ENCODE results near the gene MAP4K4.

The MAP4K4 gene

DNA sequence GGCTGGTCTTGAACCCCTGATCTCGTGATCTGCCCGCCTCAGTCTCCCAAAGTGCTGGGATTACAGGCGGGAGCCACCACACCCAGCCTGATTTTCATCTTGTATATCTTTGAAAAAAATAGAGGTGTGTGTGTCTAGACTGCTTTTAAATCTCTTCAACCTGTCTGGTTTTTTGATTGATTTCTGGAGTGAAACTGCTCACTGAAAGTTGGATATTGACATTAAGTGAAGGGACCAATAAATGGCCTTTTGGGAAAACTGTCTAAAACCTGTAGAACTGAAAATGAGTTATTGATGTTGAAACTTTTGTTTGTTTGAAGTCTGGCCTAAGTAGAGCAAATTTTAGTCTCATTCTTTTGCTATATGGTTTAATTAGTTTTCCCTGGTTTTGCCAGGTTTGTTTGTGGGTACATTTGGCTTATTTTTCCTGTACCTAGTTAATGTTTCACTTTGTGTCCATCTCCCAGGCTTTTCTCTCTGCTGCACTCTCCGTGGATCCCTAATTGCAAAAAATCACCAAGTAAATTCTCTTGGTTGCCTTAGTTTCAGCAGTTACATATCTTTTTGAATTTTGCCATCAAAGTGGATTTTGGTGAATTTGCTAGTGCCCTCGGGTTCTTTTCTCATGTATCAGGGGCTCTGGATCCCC lies 144.3 kb downstream of the MAP4K4 start:
- no peak for DNase-seq (ENCODE audit: low read depth)

DNA sequence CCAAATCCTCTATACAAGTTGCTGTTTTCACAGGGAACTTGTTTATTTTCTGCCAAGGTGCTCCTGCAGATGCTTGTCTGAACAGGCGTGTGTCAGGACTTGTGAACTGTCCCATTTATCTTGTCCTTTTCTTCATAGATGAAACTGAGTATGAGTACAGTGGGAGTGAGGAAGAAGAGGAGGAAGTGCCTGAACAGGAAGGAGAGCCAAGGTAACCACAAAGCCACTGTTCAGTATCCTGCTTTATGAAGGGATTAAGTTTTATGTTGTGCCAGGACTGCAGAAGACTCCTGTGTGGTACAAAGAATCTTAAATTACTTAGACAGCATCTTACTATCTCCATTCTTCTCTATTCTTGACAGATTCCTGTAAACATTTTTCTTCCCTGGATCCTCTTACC lies 145.0 kb downstream of the MAP4K4 start:
- no peak for DNase-seq (ENCODE audit: low read depth)

DNA sequence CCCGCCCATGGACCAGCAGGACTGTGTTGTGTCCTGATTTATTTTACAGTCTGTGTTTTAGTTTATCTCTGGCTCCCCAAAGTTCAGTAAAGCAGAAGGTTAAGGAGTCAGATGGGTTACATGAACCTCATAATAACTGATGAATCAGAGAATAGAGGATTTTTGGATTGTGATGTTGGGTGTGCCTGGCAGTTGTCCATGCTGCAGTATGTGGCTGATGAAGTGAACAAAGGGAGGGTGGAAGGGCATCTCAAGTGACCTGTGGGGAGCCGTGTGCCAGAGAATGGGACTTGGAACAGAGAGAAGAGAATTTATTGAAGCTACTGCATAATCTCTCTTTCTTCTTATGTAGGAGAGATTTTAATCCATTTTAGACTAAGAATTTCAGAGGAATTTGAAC lies 145.5 kb downstream of the MAP4K4 start:
- DNase-seq (ENCODE audit: low read depth) = no peak

DNA sequence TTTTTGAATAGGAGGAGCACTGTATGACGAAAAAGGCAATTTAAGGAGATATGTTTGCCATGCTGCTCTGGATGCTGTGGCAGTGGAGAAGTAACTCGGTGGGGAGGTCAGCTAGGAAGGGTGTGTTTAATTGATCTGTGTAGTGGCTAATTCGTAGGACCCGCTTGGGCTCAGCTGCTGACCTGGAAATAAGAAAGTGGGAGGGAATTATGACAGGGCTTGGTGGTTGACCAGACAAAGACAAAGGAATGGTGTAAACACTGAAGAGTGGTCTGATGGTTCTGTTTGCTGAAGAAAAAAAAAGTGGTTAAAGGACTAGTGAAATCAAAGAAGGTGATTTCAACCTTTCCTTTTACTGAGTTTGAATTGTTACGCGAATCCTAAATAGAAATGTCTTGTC lies 146.0 kb downstream of the MAP4K4 start:
- DNase-seq (ENCODE audit: low read depth) = no peak

DNA sequence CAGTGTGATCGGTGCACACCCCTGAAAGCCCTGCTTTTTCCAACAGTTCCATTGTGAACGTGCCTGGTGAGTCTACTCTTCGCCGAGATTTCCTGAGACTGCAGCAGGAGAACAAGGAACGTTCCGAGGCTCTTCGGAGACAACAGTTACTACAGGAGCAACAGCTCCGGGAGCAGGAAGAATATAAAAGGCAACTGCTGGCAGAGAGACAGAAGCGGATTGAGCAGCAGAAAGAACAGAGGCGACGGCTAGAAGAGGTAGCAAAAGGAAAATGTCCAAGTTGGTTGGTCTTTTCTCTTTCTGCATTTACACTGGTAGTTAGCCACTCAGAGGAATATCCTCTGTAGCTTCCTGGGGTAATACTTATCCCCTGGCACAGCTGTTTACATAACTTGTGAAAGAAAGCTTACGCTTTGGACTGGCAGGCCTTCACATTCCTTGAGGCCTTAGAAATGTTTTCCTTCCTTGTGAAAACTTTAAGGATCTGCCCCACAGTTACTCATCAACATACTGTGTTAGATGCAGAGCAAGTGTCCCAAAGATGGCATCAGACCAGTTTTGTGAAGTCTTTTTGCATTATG lies 146.6 kb downstream of the MAP4K4 start:
- DNase-seq (ENCODE audit: low read depth) = no peak

- no peak for DNase-seq (ENCODE audit: low read depth)
These were observed 149.5 kb downstream of the MAP4K4 start for GRCh38 chr2:101846973-101847372.

GRCh38 chr2:101847661-101848339 lies 150.3 kb downstream of the MAP4K4 start:
- no peak for DNase-seq (ENCODE audit: low read depth)

- no peak for DNase-seq (ENCODE audit: low read depth)
These were observed 151.4 kb downstream of the MAP4K4 start for GRCh38 chr2:101848769-101849410.

DNA sequence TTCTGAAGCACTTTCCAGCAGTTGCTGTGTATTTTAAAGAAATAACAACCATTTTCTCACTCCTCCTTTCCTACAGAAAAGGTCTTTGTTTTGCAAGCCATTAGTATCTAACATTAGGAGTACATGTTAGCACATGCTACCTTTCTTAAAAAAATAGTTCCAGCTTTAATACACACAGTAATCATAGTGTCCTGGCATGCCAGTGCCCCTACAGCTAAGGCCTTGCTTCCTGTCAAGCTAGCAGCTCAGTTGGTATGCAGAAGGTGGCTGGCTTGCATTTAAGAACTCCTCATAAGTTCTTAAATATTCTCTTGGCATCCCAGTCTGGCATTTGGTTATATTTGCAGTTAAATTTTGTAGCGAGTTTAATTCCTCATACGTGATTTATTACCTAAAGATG lies 152.9 kb downstream of the MAP4K4 start:
- no peak for DNase-seq (ENCODE audit: low read depth)

GRCh38 chr2:101850991-101851390 lies 153.5 kb downstream of the MAP4K4 start:
- no peak for DNase-seq (ENCODE audit: low read depth)

- no peak for DNase-seq (ENCODE audit: low read depth)
These were observed 155.3 kb downstream of the MAP4K4 start for GRCh38 chr2:101852824-101853223.

- no peak for DNase-seq (ENCODE audit: low read depth)
These were observed 157.4 kb downstream of the MAP4K4 start for GRCh38 chr2:101854877-101855276.

DNA sequence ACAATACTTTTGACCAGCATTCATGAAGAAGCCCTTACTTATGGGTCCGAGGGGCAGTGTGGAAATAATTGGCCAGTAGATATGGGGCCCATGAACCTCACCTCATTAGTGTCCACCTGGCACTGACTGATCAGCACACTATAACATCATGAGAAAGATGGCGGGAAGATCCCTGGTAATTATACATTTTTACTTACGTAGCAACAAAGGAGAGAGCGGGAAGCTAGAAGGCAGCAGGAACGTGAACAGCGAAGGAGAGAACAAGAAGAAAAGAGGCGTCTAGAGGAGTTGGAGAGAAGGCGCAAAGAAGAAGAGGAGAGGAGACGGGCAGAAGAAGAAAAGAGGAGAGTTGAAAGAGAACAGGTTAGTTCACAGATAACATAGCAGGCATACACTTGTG lies 158.3 kb downstream of the MAP4K4 start:
- no peak for DNase-seq (ENCODE audit: low read depth)

DNA sequence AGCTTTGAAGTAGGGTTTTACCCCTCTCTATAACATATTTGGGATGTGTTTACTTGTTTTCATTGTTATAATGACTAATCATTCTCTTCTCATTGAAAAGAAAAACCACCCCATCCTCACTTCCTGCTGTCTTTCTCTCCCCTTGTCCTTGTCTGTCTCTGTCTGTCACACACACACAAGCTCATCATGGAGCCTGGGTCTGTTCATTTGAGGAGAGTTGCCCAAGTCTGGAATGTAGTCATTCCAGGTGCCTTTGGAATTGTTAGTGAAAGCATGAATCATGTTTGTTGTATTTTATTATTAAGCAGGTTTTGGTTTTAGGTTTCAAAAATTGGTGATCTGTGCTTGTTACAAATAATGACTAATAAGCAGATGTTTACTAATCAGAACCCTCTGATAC lies 160.7 kb downstream of the MAP4K4 start:
- DNase-seq (ENCODE audit: low read depth) = no peak

DNA sequence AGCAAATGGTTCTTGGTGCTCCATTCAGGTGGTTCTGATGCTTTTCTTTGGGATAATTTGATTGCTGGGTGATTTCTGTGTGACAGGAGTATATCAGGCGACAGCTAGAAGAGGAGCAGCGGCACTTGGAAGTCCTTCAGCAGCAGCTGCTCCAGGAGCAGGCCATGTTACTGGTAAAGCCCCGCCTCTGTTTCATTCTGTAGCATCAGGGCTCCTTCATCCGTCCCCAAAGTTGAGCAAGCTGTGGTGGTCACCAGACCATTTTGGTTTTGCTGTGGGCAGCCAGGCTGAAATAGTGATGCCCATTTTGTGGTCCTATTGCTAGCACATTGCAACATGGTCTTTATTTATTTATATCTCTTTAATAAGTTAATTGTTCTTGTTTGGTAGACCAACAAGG lies 161.4 kb downstream of the MAP4K4 start:
- no peak for DNase-seq (ENCODE audit: low read depth)

DNA sequence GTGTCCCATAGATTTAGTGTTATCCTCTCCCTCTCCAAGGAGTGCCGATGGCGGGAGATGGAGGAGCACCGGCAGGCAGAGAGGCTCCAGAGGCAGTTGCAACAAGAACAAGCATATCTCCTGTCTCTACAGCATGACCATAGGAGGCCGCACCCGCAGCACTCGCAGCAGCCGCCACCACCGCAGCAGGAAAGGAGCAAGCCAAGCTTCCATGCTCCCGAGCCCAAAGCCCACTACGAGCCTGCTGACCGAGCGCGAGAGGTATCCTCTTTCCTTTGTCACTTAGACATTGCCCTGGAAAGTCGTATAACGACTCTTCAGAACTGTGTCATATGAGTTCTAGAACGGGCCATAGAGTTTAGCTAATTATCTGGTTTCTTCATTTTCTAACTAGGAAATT lies 162.1 kb downstream of the MAP4K4 start:
- no peak for DNase-seq (ENCODE audit: low read depth)

DNA sequence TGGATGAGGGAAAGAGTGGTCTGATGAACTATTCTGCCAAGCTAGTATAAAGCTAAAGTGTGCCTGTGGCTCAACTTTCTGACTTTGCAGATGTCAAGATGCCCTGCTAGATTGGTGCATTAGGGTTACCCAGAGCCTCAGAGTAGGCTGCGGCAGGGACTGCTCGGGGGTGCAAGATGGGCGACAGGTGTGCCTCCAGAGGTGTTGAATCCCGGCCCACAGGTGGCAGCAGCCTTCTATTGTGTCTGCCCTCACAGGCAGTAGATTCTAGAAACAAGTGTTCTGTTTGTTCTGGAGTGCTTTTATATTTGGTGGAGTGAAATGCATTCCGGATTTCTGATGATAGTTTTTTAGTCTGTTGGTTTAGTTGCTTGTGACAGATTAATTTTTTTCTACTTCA lies 162.7 kb downstream of the MAP4K4 start:
- DNase-seq (ENCODE audit: low read depth) = no peak

DNA sequence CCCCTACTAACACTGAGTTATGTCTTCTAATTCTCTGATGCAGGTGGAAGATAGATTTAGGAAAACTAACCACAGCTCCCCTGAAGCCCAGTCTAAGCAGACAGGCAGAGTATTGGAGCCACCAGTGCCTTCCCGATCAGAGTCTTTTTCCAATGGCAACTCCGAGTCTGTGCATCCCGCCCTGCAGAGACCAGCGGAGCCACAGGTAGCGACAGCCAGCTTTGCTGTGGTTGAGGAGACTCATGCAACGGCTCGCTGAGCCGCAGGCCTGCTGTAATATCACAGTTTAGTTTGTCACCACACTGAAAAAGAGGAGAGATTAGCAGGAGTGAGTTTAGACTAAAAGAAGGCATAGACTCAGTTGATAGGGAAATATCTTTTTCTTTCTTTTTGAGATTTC lies 163.3 kb downstream of the MAP4K4 start:
- DNase-seq (ENCODE audit: low read depth) = no peak

DNA sequence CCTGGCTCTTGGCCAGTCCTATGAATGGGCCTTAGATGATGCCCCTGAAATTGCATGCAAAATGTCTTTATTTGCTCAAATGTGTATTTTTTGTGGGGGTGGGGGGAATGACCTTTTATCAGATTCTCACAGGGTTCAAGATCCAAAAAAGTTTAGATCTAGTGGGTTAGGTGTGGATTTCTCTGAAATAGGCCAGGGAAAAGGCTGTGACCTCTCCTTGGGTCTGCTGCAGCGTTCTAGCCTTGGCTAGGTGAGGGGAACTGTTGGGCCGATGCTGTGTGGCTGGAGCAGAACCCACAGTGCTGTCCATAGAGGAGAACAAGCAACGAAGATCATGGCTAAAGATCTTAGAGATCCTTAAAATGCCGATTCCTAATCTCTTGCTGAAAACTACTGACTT lies 163.9 kb downstream of the MAP4K4 start:
- no peak for DNase-seq (ENCODE audit: low read depth)

DNA sequence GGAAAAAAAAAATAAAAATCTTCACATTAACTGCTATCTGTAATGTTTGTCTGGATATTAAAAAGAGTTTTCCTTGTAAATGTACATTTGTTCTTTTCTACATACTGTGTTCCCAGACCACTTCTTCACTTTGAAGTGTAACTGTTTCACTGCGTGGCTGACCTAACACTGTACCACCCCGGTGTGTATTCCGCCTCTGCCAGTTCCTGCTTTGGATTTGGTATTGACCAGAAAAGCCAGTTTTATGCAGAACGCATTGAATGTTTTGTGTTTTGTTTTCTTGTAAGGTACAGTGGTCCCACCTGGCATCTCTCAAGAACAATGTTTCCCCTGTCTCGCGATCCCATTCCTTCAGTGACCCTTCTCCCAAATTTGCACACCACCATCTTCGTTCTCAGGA lies 166.0 kb downstream of the MAP4K4 start:
- no peak for DNase-seq (ENCODE audit: low read depth)

- no peak for DNase-seq (ENCODE audit: low read depth)
These were observed 166.9 kb downstream of the MAP4K4 start for GRCh38 chr2:101864426-101864825.

DNA sequence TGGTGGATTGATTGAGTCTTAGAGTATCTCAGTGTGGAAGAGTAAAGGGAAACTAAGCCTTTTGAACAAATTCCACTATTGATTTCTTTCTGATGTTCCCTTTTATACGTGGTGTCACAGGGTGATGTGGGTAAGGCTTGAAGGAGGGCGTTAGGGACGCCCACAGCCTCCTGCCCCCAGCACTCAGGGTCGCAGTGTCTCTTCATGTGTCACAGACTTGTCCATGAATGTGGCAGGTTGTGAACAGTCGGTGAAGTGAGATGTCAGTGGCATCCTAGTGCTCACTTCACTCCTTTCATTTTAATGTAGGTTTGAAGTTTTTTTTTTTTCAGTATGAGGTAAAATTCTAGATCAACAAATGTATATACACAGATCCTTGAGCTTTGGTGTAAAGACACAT lies 171.0 kb downstream of the MAP4K4 start:
- DNase-seq (ENCODE audit: low read depth) = no peak

- DNase-seq (ENCODE audit: low read depth) = no peak
These were observed 172.0 kb downstream of the MAP4K4 start for GRCh38 chr2:101869527-101869926.

Data from activated gamma-delta T cell treated with anti-CD3 and anti-CD28 coated beads, Interleukin-2, amount 50 U/mL, for 16 hours (primary cell).